CD4-positive, alpha-beta T cell treated with Interleukin-17A for 1 hour (primary cell): ENCODE results near the gene SLC2A6.
A peak's percentile ranks its signal among the peaks of the same experiment; 100 is the strongest.

Source experiments
- DNase-seq: peaks from one replicate; pipeline ENCODE4 v3.0.0-alpha.2; 2020

The SLC2A6 gene

DNA sequence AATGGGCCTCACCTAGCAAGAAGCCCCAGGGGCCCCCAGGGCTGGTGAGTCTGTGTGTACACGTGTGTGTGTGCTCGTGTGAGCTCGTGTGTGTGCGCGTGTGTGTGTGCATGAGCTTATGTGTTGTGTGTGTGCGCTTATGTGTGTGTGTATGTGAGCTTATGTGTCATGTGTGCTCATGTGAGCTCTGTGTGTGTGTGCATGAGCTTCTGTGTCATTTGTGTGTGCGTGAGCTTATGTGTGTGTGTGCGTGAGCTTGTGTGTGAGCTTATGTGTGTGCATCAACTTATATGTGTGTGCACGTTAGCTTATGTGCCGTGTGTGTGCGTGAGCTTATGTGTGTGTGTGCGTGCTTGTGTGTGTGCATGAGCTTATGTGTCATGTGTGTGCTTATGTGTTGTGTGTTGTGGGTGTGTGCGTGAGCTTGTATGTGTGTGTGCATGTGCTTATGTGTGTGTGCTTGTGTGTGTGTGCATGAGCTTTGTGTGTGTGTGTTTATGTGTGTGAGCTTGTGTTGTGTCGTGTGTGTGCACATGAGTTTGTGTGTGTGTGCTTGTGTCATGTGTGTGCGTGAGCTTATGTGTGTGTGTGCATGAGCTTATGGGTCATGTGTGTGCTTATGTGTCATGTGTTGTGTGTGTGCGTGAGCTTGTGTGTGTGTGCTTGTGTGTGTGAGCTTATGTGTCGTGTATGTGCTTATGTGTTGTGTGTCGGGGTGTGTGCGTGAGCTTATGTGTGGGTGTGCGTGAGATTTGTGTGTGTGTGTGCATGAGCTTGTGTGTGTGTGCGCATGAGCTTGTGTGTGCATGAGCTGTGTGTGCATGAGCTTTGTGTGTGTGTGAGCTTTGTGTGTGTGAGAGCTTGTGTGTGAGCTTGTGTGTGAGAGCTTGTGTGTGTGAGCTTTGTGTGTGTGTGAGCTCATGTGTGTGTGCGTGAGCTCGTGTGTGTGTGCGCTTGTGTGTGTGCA lies 16.7 kb upstream of the SLC2A6 start:
- DNase-seq = no peak

DNA sequence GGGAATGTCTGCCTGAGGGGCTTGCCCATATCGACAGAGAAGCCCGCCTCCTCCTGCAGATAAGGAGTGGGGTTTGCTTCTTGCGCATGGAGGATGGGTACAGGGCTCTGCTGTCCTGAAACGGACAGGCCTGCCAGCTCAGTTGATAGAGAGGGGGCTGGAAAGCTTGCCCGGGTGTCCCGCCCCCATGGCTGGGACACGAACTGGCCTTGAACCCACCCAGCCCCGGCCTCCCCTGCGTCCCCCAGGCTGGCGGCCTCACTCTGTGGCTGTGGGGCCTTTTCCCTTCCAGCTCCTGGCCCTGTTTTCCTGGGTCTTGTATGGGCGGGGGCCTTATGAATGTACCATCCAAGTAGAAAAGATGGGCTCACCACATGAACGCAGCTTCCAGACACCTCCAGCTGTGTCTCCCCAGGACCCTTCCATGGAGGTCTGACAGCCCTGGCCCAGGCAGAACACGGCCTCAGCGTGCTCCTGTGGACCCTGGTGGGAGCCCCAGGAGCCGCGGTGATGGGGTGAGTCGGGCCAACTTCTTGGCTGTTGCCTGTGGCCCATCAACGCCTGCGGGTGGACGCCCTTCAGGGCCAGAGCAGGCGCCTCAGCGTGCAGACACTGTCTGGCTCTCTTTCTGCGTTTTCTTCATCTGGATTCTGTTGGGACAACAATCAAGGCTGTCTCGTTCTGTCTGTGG lies 15.9 kb upstream of the SLC2A6 start:
- no peak for DNase-seq

- no peak for DNase-seq
Measured at GRCh38 chr9:133493845-133494540, 15.1 kb upstream of the SLC2A6 start.

GRCh38 chr9:133493428-133493827 lies 14.5 kb upstream of the SLC2A6 start:
- DNase-seq = no peak

DNA sequence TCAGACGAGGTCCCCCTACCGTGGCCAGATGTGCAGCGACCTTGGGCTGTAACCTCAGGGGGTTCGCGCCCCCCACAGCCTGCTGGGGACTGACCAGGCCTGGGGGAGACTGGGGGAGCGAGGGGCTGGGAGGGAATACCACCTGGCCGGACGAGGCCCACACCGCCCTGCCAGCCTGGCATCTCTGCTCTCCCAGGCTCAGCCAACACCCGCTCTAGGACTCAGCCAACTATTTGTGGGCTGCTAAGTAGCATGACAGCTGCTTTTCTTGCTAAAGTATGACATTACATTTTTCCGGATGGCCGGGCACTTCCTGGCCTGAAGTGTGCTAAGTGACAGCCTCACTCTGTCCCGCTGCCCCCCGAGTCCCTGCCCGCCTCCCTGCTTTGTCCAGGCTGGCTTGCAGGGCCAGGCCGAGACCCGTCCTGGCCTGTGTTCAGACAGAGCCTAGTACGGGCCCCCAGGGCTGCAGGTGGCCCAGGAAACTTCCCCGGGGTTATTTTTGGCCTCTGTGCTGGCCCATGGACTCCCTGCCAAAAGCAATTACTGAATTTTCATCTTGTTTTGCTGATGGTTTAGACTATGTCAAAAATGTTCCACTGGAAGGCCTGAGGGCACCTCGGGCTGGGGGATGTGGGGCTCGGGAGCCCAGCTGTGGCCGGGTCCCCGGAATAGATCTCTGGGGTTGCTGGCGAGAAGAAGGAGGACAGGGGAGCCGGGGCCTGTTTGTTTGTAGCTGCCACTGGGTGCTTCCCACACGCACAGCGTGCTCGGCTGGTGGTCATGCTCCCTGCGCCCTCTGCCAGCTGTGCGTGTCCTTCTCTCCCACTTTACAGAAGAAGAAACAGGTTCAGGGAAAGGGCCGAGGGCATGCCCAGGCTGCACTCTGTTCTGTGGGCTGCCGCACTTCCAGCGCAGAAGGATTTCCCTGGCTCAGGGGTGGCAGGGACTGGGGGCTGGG lies 13.4 kb upstream of the SLC2A6 start:
- no peak for DNase-seq

- DNase-seq = no peak
Measured at GRCh38 chr9:133491656-133491925, 12.7 kb upstream of the SLC2A6 start.

DNA sequence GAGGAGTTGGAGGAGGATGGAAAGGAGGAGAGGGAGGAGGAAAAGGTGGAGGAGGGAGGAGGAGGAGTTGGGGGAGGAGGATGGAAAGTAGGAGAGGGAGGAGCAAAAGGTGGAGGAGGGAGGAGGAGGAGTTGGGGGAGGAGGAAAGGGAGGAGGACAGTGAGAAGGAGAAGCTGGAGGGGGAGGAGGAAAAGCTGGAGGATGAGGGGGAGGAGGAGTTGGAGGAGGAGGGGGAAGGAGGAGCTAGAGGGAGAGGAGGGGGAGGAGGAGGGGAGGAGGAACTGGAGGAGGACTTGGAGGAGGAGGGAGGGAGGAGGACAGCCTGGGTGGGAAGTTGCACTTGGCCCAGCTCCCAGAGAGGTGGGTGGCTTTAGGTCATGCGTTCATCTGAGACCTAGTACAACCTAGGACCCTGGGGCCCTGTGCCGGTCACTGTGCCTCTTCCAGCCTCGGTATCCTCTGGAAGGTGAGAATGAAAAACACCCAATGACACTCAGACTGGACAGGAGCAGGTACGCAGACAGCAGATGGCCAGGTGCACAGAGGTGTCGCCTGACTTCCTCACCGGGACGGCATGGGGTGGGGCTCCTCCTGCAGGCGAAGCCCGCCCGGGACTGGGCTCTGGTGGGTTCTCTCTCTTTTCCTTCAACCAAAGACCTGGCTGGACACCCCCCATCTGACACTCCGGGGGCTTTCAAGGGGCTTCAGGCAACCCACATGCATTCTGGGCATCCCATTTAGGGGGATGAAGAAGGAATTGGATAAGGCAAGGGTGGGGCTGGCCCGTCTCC lies 12.2 kb upstream of the SLC2A6 start:
- DNase-seq = no peak

DNA sequence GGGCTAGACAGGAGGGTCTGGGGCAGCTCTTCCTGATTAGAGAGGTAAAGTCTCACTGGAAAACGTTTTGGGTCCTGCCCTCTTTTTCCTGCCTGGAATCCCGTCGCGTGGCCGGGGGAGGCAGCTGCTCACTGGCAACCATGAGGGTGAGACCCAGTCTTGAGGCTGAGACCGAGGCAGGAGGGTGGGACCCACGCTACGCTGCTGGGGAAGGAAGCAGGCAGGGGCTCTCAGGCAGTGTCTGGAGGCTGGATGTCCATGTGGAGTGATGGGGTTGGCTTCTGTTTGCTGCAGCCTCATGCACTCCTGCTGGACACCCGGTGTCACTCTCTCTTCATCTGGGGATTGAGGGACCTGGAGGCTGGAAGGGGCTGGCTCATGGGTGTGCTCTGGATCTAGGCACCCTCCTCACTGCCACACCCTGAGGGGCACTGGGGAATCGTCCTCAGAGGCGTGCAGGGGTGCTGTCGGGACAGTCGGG lies 11.3 kb upstream of the SLC2A6 start:
- no peak for DNase-seq

GRCh38 chr9:133489253-133490190 lies 10.6 kb upstream of the SLC2A6 start:
- DNase-seq = no peak

- no peak for DNase-seq
Measured at GRCh38 chr9:133488686-133489252, 9.9 kb upstream of the SLC2A6 start.

GRCh38 chr9:133487331-133487725 lies 8.4 kb upstream of the SLC2A6 start:
- DNase-seq = no peak

DNA sequence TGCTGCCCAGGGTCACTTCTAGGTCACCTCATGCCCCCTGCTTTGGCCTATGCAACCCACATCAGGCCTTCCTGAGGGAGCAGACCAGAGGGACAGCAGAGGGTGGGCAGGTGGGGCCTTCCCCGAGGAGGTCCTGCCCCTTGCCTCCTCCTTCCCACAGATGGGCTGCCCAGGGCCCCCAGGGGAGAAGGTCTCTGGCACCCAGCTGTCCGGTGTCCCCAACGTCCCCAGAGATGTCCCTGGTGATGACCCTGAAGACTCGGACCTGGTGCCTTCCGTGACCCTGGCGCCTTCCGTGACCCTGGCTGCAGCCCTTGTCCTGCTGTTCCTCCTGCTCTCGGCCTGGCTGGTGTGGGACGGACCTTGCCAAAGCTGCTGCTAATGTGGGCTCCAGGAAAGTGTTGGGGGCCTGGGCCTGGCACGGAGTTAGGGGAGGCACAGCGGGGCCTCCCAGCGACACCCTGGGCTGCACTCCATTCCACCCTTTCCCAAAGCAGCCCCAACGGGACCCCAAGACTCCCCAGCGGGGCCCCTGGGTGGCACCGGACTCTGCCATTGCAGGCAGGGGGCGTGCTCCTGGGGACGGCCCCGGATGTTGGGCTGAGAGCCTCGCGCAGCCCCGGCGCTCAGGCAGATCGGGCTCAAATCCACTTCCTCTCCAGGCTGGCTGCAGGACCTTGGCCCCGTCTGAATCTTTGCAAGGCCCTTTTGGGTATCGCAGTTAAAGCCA lies 6.8 kb upstream of the SLC2A6 start:
- no peak for DNase-seq

DNA sequence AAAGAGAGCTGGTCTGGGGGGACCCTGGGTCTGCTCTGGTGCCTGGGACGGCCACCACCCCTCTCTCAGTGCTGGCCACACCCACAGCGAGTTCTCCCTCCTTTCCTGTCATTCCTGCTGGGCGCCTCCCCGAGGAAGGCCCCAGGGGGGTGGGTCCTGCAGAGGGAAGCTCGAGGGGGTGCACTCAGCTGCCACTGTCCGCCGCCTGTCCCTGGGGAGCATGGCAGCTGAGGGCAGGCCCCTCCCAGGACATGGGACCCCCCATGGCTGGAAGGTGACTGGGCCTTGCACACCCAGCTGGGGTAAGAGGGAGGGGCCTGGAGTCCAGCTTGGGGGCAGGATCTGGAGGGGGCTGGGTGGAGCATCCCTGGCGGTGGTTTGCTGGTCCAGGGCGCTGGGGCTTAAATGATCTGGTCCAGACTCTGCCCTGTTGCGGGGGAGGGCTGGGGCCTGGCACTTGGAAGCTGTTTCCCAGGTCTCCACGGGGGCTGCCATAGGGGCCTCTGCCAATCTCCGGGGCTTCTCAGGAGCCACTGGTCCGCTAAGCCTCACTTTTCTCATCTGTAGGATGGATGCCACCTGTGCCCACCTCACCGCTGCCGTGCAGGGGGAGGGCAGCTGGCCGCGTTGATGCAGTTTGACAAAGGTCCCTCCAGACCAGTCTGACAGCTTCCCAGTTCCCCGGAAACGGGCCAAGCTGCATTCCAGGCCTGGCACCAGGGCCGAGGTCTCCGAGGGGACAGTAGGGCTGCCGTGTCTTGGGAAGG lies 6.0 kb upstream of the SLC2A6 start:
- no peak for DNase-seq

DNA sequence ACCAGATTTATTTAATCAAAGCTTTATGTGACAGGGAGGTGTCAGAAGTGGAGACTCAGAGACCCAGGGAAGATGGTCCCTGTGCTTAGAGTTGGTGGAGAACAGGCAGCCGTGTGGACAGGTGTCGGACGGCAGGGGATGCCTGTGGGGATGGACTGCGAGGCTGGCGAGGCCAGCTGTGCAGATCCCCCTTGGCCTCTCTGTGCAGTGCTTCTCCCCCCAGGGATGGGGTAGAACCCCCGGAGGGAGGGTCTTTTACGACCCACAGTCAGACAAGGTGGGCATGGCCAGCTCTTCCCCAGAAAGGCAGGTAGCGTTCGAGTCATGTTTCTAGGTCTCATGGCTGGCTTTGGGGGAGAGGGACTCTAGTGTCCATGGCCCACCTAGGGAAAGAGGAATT lies 4.7 kb upstream of the SLC2A6 start:
- DNase-seq = no peak

DNA sequence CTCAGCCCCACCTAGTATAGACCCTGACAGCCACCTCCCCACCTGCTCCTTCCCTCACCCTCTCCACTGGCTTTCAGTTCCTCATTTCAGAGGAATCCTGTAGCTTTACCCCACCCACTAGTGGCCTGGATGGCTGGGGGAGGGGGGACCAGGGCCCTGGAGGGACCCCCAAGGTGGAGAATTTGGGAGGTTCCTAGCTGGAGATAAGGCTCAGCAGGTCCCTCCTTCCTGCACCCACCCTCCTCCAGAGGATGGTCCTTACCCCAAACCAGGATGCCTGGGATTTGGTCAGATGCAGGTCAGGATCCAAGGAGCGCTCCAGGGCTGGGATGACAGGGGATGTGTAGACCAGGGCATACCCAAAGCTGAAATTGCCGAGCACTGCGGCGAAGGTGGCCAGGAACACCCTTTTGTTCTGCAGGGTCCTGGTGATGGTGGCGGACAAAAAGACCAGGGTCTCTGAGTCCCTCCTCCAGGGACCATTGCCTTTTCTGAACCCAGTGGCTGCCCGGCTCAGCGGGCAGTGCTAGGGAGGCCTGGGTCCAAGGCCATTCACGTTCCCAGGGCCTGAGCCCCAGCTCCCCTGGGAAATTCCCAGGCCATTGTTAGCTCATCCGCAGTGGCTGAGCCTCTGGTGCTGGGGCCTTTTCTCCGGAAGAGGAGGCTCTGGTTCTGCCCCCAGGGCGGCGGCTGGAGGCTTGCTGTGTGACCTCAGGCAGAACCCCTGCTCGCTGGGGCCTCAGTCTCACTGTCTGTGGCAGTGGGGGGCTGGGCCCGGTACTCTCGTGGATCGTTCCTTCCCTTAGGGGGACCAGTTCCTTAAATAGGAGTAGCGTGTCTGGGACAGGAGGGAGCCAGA lies 678 bp downstream of the SLC2A6 start:
- DNase-seq = peak; percentile 16

- DNase-seq = no peak
Measured at GRCh38 chr9:133477461-133477860, 1.4 kb downstream of the SLC2A6 start.

GRCh38 chr9:133476941-133477340 lies 2.0 kb downstream of the SLC2A6 start:
- no peak for DNase-seq
